IMR-90 (cell line): ENCODE results near the gene EPHA6. TPM values are rescaled to one million over a fixed set of nuclear protein-coding genes. Genes with fewer than 3 reads are reported as not detected.

ENCODE experiments used
- ATAC-seq: fragments of 200-7000 bp; cut with Tn5 transposase; 2 replicates; pipeline ENCODE4 v1.9.1; 2020; ENCODE audit warnings: low read depth, mild to moderate bottlenecking, moderate library complexity
- BruUV-seq: library from RNA; stranded (reverse); fragments of 400-500 nt; replicated peaks from 2 replicates; lab custom pipeline; 2021; lab: Mats Ljungman, UMichigan
- CTCF ChIA-PET: fragments of 300-600 bp; formaldehyde crosslinking; extraction: SDS; loops from one replicate; lab custom pipeline; 2021; ENCODE audit warnings: antibody characterized with exemption; lab: Yijun Ruan, JAX
- POLR2A ChIA-PET: fragments of 300-600 bp; sonication (Branson Sonifier 250); formaldehyde crosslinking; loops from one replicate; lab custom pipeline; 2022; ENCODE audit warnings: antibody characterized with exemption; ENCODE audit not compliant: unreplicated experiment; lab: Charles Lee
- DNase-seq: peaks from one replicate; pipeline ENCODE4 v3.0.0; 2013
- H2AFZ ChIP-seq: replicated peaks from 2 replicates; pipeline ENCODE3; 2013; ENCODE audit warnings: low read length, mild to moderate bottlenecking; ENCODE audit not compliant: poor library complexity
- H2AK5ac ChIP-seq: 2 replicates; pipeline ENCODE4 v1.6.1; 2013; ENCODE audit warnings: low read depth, low read length, inconsistent platforms
- H2AK9ac ChIP-seq: replicated peaks from 2 replicates; pipeline ENCODE3; 2013; ENCODE audit warnings: mild to moderate bottlenecking, low read depth, low read length, moderate library complexity; ENCODE audit not compliant: poor library complexity
- H2BK120ac ChIP-seq: 2 replicates; pipeline ENCODE4 v1.6.1; 2013; ENCODE audit warnings: low read depth, low read length, inconsistent platforms
- H2BK15ac ChIP-seq: 3 replicates; pipeline ENCODE4 v1.6.1; 2013; ENCODE audit warnings: low read depth, low read length, inconsistent platforms
- H2BK20ac ChIP-seq: 2 replicates; pipeline ENCODE4 v1.6.1; 2013; ENCODE audit warnings: low read depth, mild to moderate bottlenecking, inconsistent platforms, low read length, moderate library complexity
- H2BK5ac ChIP-seq: 2 replicates; pipeline ENCODE4 v1.6.1; 2013; ENCODE audit warnings: mild to moderate bottlenecking, low read depth, low read length, inconsistent platforms; ENCODE audit not compliant: poor library complexity, severe bottlenecking
- H3K14ac ChIP-seq: replicated peaks from 2 replicates; pipeline ENCODE4 v1.6.1; 2013; ENCODE audit warnings: low read depth, low read length, inconsistent platforms
- H3K18ac ChIP-seq: 2 replicates; pipeline ENCODE4 v1.6.1; 2013; ENCODE audit warnings: low read depth, low read length, control low read depth
- H3K23ac ChIP-seq: 2 replicates; pipeline ENCODE4 v1.6.1; 2013; ENCODE audit warnings: low read depth, low read length, inconsistent platforms
- H3K27ac ChIP-seq: 2 replicates; pipeline ENCODE4 v1.5.1; 2013; ENCODE audit warnings: mild to moderate bottlenecking, control low read depth, low read length; ENCODE audit not compliant: insufficient read depth
- H3K27me3 ChIP-seq: 2 replicates; pipeline ENCODE4 v1.6.1; 2013; ENCODE audit warnings: low read length; ENCODE audit not compliant: control insufficient read depth, insufficient read depth
- H3K36me3 ChIP-seq: 2 replicates; pipeline ENCODE4 v1.6.1; 2013; ENCODE audit warnings: low read length, mixed read lengths; ENCODE audit not compliant: control insufficient read depth, insufficient read depth
- H3K4ac ChIP-seq: 2 replicates; pipeline ENCODE4 v1.6.1; 2013; ENCODE audit warnings: low read depth, low read length, inconsistent platforms
- H3K4me1 ChIP-seq: 2 replicates; pipeline ENCODE4 v1.6.1; 2013; ENCODE audit warnings: low read length, mixed read lengths; ENCODE audit not compliant: control insufficient read depth, insufficient read depth
- H3K4me2 ChIP-seq: 2 replicates; pipeline ENCODE4 v1.6.1; 2013; ENCODE audit warnings: low read depth, mild to moderate bottlenecking, control low read depth, low read length, moderate library complexity
- H3K4me3 ChIP-seq: 2 replicates; pipeline ENCODE4 v1.5.1; 2013; ENCODE audit warnings: low read depth, mild to moderate bottlenecking, control low read depth, low read length, moderate library complexity; ENCODE audit not compliant: insufficient read depth
- H3K56ac ChIP-seq: 2 replicates; pipeline ENCODE4 v1.6.1; 2013; ENCODE audit warnings: low read length, inconsistent platforms; ENCODE audit not compliant: insufficient read depth; ENCODE audit errors: extremely low read depth
- H3K79me1 ChIP-seq, 2 experiments: 2 replicates each; pipeline ENCODE4 v1.6.1; 2013; ENCODE audit warnings: low read length in 2 of 2, inconsistent platforms in 1 of 2, low read depth in 1 of 2
- H3K9ac ChIP-seq: 2 replicates; pipeline ENCODE4 v1.6.1; 2013; ENCODE audit warnings: low read depth, low read length, control low read depth
- H3K9me1 ChIP-seq: 2 replicates; pipeline ENCODE4 v1.6.1; 2013; ENCODE audit warnings: low read length, inconsistent platforms; ENCODE audit not compliant: insufficient read depth
- H3K9me3 ChIP-seq: 2 replicates; pipeline ENCODE4 v1.6.1; 2013; ENCODE audit warnings: low read length; ENCODE audit not compliant: control insufficient read depth, insufficient read depth
- H4K20me1 ChIP-seq: 2 replicates; pipeline ENCODE4 v1.6.1; 2013; ENCODE audit warnings: low read length, inconsistent platforms; ENCODE audit not compliant: insufficient read depth
- H4K5ac ChIP-seq: 2 replicates; pipeline ENCODE4 v1.6.1; 2013; ENCODE audit warnings: mild to moderate bottlenecking, low read depth, low read length, control low read depth
- H4K8ac ChIP-seq, 2 experiments: 2 replicates each; pipeline ENCODE4 v1.6.1; 2013; ENCODE audit warnings: low read depth in 2 of 2, low read length in 2 of 2, control low read depth in 1 of 2, inconsistent platforms in 1 of 2
- H4K91ac ChIP-seq: 2 replicates; pipeline ENCODE4 v1.6.1; 2013; ENCODE audit warnings: low read depth, low read length, inconsistent platforms; ENCODE audit not compliant: insufficient read depth
- CEBPB ChIP-seq: IDR thresholded peaks from 2 replicates; pipeline ENCODE4 v1.6.1; 2012; ENCODE audit warnings: low read depth, low read length, improper control_type of control experiment
- FOS ChIP-seq: fragments of 150-350 bp; IDR thresholded peaks from 2 replicates; pipeline ENCODE4 v1.6.1; 2016; ENCODE audit warnings: low read depth, low read length
- MAFK ChIP-seq: IDR thresholded peaks from 2 replicates; pipeline ENCODE4 v1.6.1; 2012; ENCODE audit warnings: low read depth, low read length, improper control_type of control experiment
- MAZ ChIP-seq: IDR thresholded peaks from 2 replicates; pipeline ENCODE4 v1.6.1; 2012; ENCODE audit warnings: low read depth, mild to moderate bottlenecking, low read length, improper control_type of control experiment, moderate library complexity, borderline replicate concordance
- MXI1 ChIP-seq: IDR thresholded peaks from 2 replicates; pipeline ENCODE4 v1.6.1; 2012; ENCODE audit warnings: low read depth, mild to moderate bottlenecking, low read length, moderate library complexity, borderline replicate concordance
- NFE2L2 ChIP-seq: fragments of 150-350 bp; IDR thresholded peaks from 2 replicates; pipeline ENCODE4 v1.6.1; 2016; ENCODE audit warnings: low read depth, mild to moderate bottlenecking, low read length
- POLR2A ChIP-seq: IDR thresholded peaks from 2 replicates; pipeline ENCODE4 v1.6.1; 2012; ENCODE audit warnings: mild to moderate bottlenecking, low read depth, low read length
- RAD21 ChIP-seq: IDR thresholded peaks from 2 replicates; pipeline ENCODE4 v1.6.1; 2012; ENCODE audit warnings: low read length, improper control_type of control experiment
- RCOR1 ChIP-seq: IDR thresholded peaks from 2 replicates; pipeline ENCODE4 v1.6.1; 2012; ENCODE audit warnings: mild to moderate bottlenecking, low read length, improper control_type of control experiment; ENCODE audit not compliant: insufficient replicate concordance
- RFX5 ChIP-seq: IDR thresholded peaks from 2 replicates; pipeline ENCODE4 v1.8.0; 2012; ENCODE audit warnings: low read depth, mild to moderate bottlenecking, low read length, moderate library complexity
- SMC3 ChIP-seq: fragments of 150-350 bp; IDR thresholded peaks from 2 replicates; pipeline ENCODE4 v1.6.1; 2016; ENCODE audit warnings: low read depth, mild to moderate bottlenecking, antibody characterized with exemption, low read length, moderate library complexity
- WGBS, 2 experiments: methylation state at CpG; one replicate each; pipeline versions ENCODE4 v1.1.5 to v1.1.7; 2013; ENCODE audit warnings: missing lambda C conversion rate in 2 of 2; ENCODE audit not compliant: insufficient read length in 1 of 2; ENCODE audit errors: extremely low coverage in 2 of 2; 5-methylcytosine and 5-hydroxymethylcytosine counted together
- dilution Hi-C: fragments of 300-500 bp; cut with HindIII; formaldehyde crosslinking; loops from one replicate; pipeline ENCODE4 v1.14.3; 2018; ENCODE audit warnings: low sequenced_read_pairs; ENCODE audit not compliant: unreplicated experiment
- in situ Hi-C: fragments of 300-500 bp; cut with MboI; formaldehyde crosslinking; loops from 3 replicates; pipeline ENCODE4 v1.14.3; 2019; ENCODE audit warnings: low sequenced_read_pairs, inconsistent platforms, mixed read lengths
- intact Hi-C: fragments of 100-400 bp; cut with micrococcal nuclease; formaldehyde crosslinking; loops from 2 replicates; pipeline ENCODE4 v1.10.0; 2022
- polyA plus RNA-seq, 3 experiments: library from polyadenylated mRNA; depleted of rRNA; stranded (reverse); fragments of >200 nt; gene quantifications; 2 replicates each; pipeline ENCODE4 v1.2.3, GENCODE V29; 2012; ENCODE audit warnings: low replicate concordance in 1 of 3
- total RNA-seq: library from RNA; depleted of rRNA; stranded (reverse); fragments of >200 nt; gene quantifications from 2 replicates; pipeline ENCODE4 v1.2.3, GENCODE V29; 2012
- TF ChIP-seq, protein P1 (sequence below): fragments of 150-350 bp; IDR thresholded peaks from 2 replicates; pipeline ENCODE4 v1.6.1; 2016; ENCODE audit warnings: low read depth, mild to moderate bottlenecking, low read length, moderate library complexity, borderline replicate concordance

Gene EPHA6
- total and polyA plus RNA-seq, 2 of the 4 experiments (the other 2 are of a cell fraction), result not detected

DNA sequence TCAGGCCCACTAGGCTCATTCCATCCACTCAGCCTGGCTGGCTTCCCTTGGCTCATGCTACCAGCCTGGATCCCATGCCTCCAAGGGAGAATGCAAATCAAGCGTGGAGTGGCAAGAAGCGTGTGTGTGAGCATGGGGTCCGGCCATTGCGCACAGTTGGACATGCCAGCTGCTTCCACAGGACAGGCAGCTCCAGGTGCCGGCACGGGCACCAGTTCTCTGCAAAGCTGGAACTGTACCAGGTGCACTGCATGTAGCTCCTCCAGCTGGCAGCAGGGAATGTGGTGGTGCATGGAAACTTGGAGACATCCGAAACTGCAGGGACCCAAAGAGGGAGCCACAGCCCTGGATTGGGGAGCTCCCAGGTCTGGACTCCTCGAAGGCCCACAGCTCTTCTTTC is 449.8 kb downstream of the EPHA6 start:
- dilution Hi-C loops (no loop called here), intact Hi-C loops (no loop called here), in situ Hi-C loops (no loop called here)
- H2AFZ ChIP-seq, result no peak overlapping the region
- H2BK20ac ChIP-seq, result no peak overlapping the region
- no TSS peak for BruUV-seq
- no peak for DNase-seq
- H4K20me1 ChIP-seq, result no peaks in the 10 kb centered on the region
- H3K36me3 ChIP-seq, result no peaks in the 10 kb centered on the region
- peaks cover 15% of the 10 kb centered on the region; the same call in 1 of the 2 replicates for H3K9me3 ChIP-seq
- no peak overlapping the region for H3K4ac ChIP-seq
- 50% methylated on average over 4 of the region's 8 CpGs; no CpG with 5 or more reads in 1 of the 2 experiments for WGBS, 2 experiments
- H3K9ac ChIP-seq, result no peak overlapping the region
- no peak overlapping the region for H3K14ac ChIP-seq
- no peak overlapping the region for H3K18ac ChIP-seq
- no peak overlapping the region for H2BK15ac ChIP-seq
- H2BK5ac ChIP-seq, result no peak overlapping the region
- no peak for TF ChIP-seq RCOR1
- TF ChIP-seq MXI1, result no peak
- TF ChIP-seq, protein P1, sequence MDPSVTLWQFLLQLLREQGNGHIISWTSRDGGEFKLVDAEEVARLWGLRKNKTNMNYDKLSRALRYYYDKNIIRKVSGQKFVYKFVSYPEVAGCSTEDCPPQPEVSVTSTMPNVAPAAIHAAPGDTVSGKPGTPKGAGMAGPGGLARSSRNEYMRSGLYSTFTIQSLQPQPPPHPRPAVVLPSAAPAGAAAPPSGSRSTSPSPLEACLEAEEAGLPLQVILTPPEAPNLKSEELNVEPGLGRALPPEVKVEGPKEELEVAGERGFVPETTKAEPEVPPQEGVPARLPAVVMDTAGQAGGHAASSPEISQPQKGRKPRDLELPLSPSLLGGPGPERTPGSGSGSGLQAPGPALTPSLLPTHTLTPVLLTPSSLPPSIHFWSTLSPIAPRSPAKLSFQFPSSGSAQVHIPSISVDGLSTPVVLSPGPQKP, result no peak
- no peak for TF ChIP-seq NFE2L2
- TF ChIP-seq CEBPB, result no peak
- TF ChIP-seq RFX5, result no peak
- TF ChIP-seq MAFK, result no peak
- no peak for TF ChIP-seq POLR2A
- TF ChIP-seq SMC3, result no peak
- TF ChIP-seq MAZ, result no peak
- TF ChIP-seq FOS, result no peak
- no peak for TF ChIP-seq RAD21
- H3K23ac ChIP-seq, result no peak overlapping the region
- no peak overlapping the region for H3K4me2 ChIP-seq
- ATAC-seq, result no peak
- H4K8ac ChIP-seq, result no peak overlapping the region
- H4K5ac ChIP-seq, result no peak overlapping the region
- no peaks in the 10 kb centered on the region for H3K9me1 ChIP-seq
- no peaks in the 10 kb centered on the region for H3K79me1 ChIP-seq
- ChIA-PET CTCF (interaction anchor here (0.6 kb wide), 1 partner anchor 528 kb away, joined by 4 read pairs; no protein-coding TSS in a partner anchor), POLR2A (no interaction called here)
- H3K56ac ChIP-seq, result no peak overlapping the region
- H3K27me3 ChIP-seq, result no peaks in the 10 kb centered on the region
- H2BK120ac ChIP-seq, result no peak overlapping the region
- H4K91ac ChIP-seq, result no peak overlapping the region
- no peak overlapping the region for H2AK9ac ChIP-seq
- no peak overlapping the region for H2AK5ac ChIP-seq
- no peaks in the 10 kb centered on the region for H3K4me1 ChIP-seq
- no peak overlapping the region for H3K4me3 ChIP-seq
- H3K27ac ChIP-seq, result no peak overlapping the region
